ENCODE results near the gene ZIC5. TPM values are rescaled to one million over a fixed set of nuclear protein-coding genes. Genes with fewer than 3 reads are reported as not detected.
"Not testable (repeated sequence)": the region's sequence is repeated elsewhere in the genome, so short reads cannot be mapped to it uniquely, and the experiment has no call there.

ZIC5 gene
- total RNA-seq, 1 donor from 2014 or later: 1.6 TPM

- not testable (repeated sequence) for FAIRE-seq; DNase-seq (ENCODE audit: low spot score in 2 of 2)
Measured at GRCh38 chr13:99945515-99945914, 26.1 kb downstream of the ZIC5 start.

- DNase-seq (ENCODE audit: low spot score in 2 of 2): no peak
- no peak for FAIRE-seq
Measured at GRCh38 chr13:99944606-99945005, 27.0 kb downstream of the ZIC5 start.

- DNase-seq (ENCODE audit: low spot score in 2 of 2) (no peak), FAIRE-seq (no peak)
Measured at GRCh38 chr13:99944102-99944501, 27.5 kb downstream of the ZIC5 start.

GRCh38 chr13:99941911-99942310, 29.7 kb downstream of the ZIC5 start:
- FAIRE-seq (no peak), DNase-seq (ENCODE audit: low spot score in 2 of 2) (no peak)

- no peak for DNase-seq (ENCODE audit: low spot score in 2 of 2)
- FAIRE-seq: no peak
Measured at GRCh38 chr13:99941086-99941485, 30.5 kb downstream of the ZIC5 start.

GRCh38 chr13:99938635-99939034, 32.9 kb downstream of the ZIC5 start:
- DNase-seq (ENCODE audit: low spot score in 2 of 2) (no peak), FAIRE-seq (no peak)

- FAIRE-seq: no peak
Measured at GRCh38 chr13:99935772-99936171, 35.8 kb downstream of the ZIC5 start.

GRCh38 chr13:99932912-99933311, 38.7 kb downstream of the ZIC5 start:
- no peak for FAIRE-seq
- no peak for DNase-seq (ENCODE audit: low spot score in 2 of 2)

More at GRCh38 chr13:99935772-99936171, 35.8 kb downstream of the ZIC5 start:
- DNase-seq (ENCODE audit: low spot score in 2 of 2): no peak

GRCh38 chr13:99930925-99931324, 40.6 kb downstream of the ZIC5 start:
- FAIRE-seq (no peak), DNase-seq (ENCODE audit: low spot score in 2 of 2) (no peak)

- DNase-seq (ENCODE audit: low spot score in 2 of 2): no peak
- no peak for FAIRE-seq
Measured at GRCh38 chr13:99929866-99930265, 41.7 kb downstream of the ZIC5 start.

- FAIRE-seq (no peak), DNase-seq (ENCODE audit: low spot score in 2 of 2) (no peak)
Measured at GRCh38 chr13:99926014-99926731, 45.4 kb downstream of the ZIC5 start.

GRCh38 chr13:99923877-99924582, 47.5 kb downstream of the ZIC5 start:
- no peak for DNase-seq (ENCODE audit: low spot score in 2 of 2)
- no peak for FAIRE-seq

GRCh38 chr13:99922631-99923404, 48.7 kb downstream of the ZIC5 start:
- FAIRE-seq (no peak), DNase-seq (ENCODE audit: low spot score in 2 of 2) (no peak)

- FAIRE-seq (no peak), DNase-seq (ENCODE audit: low spot score in 2 of 2) (no peak)
Measured at GRCh38 chr13:99919132-99919531, 52.4 kb downstream of the ZIC5 start.

GRCh38 chr13:99916366-99917103, 55.0 kb downstream of the ZIC5 start:
- DNase-seq (ENCODE audit: low spot score in 2 of 2): peak; percentile 51 to 78
- FAIRE-seq: no peak

GRCh38 chr13:99913167-99913566, 58.4 kb downstream of the ZIC5 start:
- FAIRE-seq (no peak), DNase-seq (ENCODE audit: low spot score in 2 of 2) (no peak)
